ENCODE measurements around the gene DMD.

DMD gene

GRCh38 chrX:32141841-32142240 lies 1069.5 kb downstream of the DMD start:
- in situ Hi-C loops (cut with MboI; ENCODE audit: low sequenced_read_pairs, unreplicated experiment): no loop called here
- TF ChIP-seq CTCF (IDR thresholded peaks at IDR 0.05; ENCODE audit: borderline replicate concordance, control extremely low read depth, extremely low read depth, insufficient read depth, missing control alignments): no peak
- DNase-seq (ENCODE audit: low spot score): no peak

- in situ Hi-C loops (cut with MboI; ENCODE audit: low sequenced_read_pairs, unreplicated experiment): no loop called here
- no peak for TF ChIP-seq CTCF (IDR thresholded peaks at IDR 0.05; ENCODE audit: borderline replicate concordance, control extremely low read depth, extremely low read depth, insufficient read depth, missing control alignments)
- DNase-seq (ENCODE audit: low spot score): no peak
Measured at GRCh38 chrX:32139476-32139875, 1071.9 kb downstream of the DMD start.

DNA sequence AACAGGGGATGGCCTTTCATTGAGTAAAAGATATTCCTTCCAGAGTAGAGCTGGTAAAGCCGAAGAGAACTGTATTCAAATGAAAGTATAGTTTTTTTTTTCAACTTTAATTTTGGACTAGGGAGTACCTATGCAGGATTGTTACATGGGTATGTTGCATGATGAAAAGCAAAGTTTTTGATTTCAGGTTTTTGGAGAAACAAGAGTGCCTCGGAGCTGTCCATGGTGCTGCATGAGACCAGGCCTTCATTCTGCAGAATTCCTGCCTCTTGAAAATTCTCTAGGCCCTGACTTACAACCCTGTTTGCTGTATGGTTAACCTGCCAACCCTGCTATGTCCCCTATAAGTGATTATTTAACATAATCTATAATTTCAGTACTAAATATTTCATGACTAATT lies 1073.8 kb downstream of the DMD start:
- TF ChIP-seq CTCF (IDR thresholded peaks at IDR 0.05; ENCODE audit: borderline replicate concordance, control extremely low read depth, extremely low read depth, insufficient read depth, missing control alignments): no peak
- no peak for DNase-seq (ENCODE audit: low spot score)
- in situ Hi-C loops (cut with MboI; ENCODE audit: low sequenced_read_pairs, unreplicated experiment): no loop called here

DNA sequence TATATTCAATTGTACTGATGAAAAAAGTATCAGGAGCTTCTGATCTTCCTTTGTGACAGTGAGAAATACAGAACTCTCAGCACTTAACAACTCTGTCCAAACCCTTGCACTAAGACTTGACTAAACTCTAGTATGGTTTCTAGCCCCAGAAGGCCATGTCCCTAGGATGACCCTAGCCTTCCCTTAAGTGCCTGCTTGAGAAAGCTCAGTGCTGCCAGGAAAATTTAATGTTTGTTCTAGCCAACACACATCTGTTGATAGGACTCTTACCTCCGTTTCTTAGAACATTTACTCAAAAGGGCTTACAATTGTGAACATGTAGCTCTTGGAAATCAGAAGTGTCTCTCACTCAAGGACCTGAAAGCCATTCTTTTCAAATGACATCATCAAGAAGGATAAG lies 1084.4 kb downstream of the DMD start:
- DNase-seq (ENCODE audit: low spot score): no peak
- no peak for TF ChIP-seq CTCF (IDR thresholded peaks at IDR 0.05; ENCODE audit: borderline replicate concordance, control extremely low read depth, extremely low read depth, insufficient read depth, missing control alignments)
- in situ Hi-C loops (cut with MboI; ENCODE audit: low sequenced_read_pairs, unreplicated experiment): no loop called here

DNA sequence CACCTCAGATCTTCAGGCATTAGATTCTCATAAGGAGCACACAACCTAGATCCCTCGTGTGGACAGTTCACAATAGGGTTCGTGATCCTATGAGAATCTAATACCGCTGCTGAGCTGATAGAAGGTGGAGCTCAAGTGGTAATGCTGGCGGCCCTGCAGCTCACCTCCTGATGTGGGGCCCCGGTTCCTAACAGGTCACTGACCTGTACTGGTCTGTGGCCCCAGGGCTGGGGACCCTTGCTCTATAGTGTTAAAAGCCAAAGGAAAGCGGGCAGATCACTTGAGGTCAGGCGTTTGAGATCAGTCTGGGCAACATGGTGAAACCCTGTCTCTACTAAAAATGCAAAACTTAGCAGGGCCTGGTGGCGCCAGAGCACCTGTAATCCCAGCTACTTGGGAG lies 1092.5 kb downstream of the DMD start:
- in situ Hi-C loops (cut with MboI; ENCODE audit: low sequenced_read_pairs, unreplicated experiment): no loop called here

DNA sequence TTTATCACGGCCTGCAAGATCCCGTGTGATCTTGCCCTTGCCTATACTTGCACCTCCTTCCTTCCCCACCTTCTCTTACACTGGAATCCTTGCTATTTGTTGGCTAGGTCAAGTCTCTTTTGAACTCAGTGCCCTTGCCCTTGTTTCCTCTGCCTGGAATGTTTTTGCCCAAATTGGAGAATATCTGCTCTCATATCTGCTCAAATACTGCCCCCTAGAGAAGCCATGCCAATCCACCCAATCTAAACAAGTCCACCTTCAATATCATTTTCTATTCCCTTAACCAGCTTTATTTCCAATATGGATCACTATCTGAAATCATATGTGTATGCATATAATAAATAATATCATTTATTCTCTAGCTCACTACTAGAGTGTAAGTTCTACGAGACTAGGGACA lies 1095.3 kb downstream of the DMD start:
- no peak for DNase-seq (ENCODE audit: low spot score)
- TF ChIP-seq CTCF (IDR thresholded peaks at IDR 0.05; ENCODE audit: borderline replicate concordance, control extremely low read depth, extremely low read depth, insufficient read depth, missing control alignments): no peak
- in situ Hi-C loops (cut with MboI; ENCODE audit: low sequenced_read_pairs, unreplicated experiment): no loop called here

More for the DNA sequence above, 1092.5 kb downstream of the DMD start:
- TF ChIP-seq CTCF (IDR thresholded peaks at IDR 0.05; ENCODE audit: borderline replicate concordance, control extremely low read depth, extremely low read depth, insufficient read depth, missing control alignments): no peak
- DNase-seq (ENCODE audit: low spot score): no peak

DNA sequence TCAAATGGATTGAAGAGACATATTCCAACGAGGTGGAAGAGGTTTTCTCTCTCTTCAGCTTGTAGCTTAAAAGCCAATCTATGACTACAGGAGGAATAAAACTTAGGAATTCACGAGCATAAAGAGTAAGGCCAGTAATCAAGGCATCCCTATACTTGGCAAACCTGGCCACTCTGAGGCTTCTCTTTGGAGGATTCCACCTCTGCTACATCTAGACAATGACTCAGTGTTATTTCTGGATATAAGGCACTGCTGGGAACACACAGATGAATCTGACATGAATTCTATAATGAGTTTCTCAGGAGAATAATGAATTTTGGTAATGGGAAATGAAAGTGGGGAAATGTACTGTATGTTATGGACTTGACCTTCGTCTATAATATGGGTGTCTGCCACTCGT lies 1123.7 kb downstream of the DMD start:
- in situ Hi-C loops (cut with MboI; ENCODE audit: low sequenced_read_pairs, unreplicated experiment): no loop called here
- no peak for DNase-seq (ENCODE audit: low spot score)
- no peak for TF ChIP-seq CTCF (IDR thresholded peaks at IDR 0.05; ENCODE audit: borderline replicate concordance, control extremely low read depth, extremely low read depth, insufficient read depth, missing control alignments)

Data from GM13976 (cell line).